ENCODE measurements around the gene GMFB.
"Not testable (repeated sequence)": the region's sequence is repeated elsewhere in the genome, so short reads cannot be mapped to it uniquely, and the experiment has no call there.

The GMFB gene

GRCh38 chr14:54462048-54462447 lies 26.7 kb downstream of the GMFB start:
- no peak for TF ChIP-seq CTCF (IDR thresholded peaks at IDR 0.05; ENCODE audit: low read depth, low read length)
- no peak for DNase-seq (ENCODE audit: extremely low read depth, low read depth)

DNA sequence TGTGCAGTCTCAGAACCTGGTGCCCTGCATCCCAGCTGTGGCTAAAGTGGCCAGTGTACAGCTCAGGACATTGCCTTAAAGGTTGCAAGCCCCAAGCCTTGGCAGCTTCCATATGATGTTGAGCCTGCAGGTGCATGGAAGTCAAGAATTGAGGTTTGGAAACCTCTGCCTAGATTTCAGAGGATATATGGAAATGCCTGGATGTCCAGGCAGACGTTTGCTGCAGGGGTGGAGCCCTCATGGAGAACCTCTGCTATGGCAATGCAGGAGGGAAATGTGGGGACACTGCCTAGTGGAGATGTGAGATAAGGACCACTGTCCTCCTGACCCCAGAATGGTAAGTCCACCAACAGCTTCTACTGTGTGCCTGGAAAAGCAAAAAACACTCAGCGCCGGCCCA lies 29.7 kb downstream of the GMFB start:
- no peak for TF ChIP-seq CTCF (IDR thresholded peaks at IDR 0.05; ENCODE audit: low read depth, low read length)

GRCh38 chr14:54458536-54458935 lies 30.2 kb downstream of the GMFB start:
- not testable (repeated sequence) for DNase-seq (ENCODE audit: extremely low read depth, low read depth)

More for the DNA sequence above, 29.7 kb downstream of the GMFB start:
- DNase-seq (ENCODE audit: extremely low read depth, low read depth) = no peak

GRCh38 chr14:54457609-54457996 lies 31.2 kb downstream of the GMFB start:
- TF ChIP-seq CTCF (IDR thresholded peaks at IDR 0.05; ENCODE audit: low read depth, low read length) = no peak
- DNase-seq (ENCODE audit: extremely low read depth, low read depth) = no peak

- DNase-seq (ENCODE audit: extremely low read depth, low read depth) = not testable (repeated sequence)
Observed at GRCh38 chr14:54456820-54457608, 31.8 kb downstream of the GMFB start.

GRCh38 chr14:54455363-54455762 lies 33.4 kb downstream of the GMFB start:
- no peak for TF ChIP-seq CTCF (IDR thresholded peaks at IDR 0.05; ENCODE audit: low read depth, low read length)
- DNase-seq (ENCODE audit: extremely low read depth, low read depth) = no peak

DNA sequence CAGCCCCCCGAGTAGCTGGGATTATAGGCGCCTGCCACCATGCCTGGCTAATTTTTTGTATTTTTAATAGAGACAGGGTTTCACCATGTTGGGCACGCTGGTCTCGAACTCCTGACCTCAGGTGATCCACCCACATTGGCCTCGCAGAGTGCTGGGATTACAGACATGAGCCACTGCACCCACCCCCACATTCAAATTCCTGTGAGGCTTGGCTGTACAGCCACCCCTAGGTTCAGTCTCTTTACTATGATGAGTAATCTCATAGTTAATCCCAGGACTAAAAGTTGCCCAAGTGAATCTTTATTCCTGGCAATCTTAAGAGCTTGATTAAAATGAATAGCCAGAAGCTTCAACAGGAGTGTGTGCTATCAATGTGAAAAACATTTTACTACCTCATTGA lies 34.8 kb downstream of the GMFB start:
- DNase-seq (ENCODE audit: extremely low read depth, low read depth) = not testable (repeated sequence)

DNA sequence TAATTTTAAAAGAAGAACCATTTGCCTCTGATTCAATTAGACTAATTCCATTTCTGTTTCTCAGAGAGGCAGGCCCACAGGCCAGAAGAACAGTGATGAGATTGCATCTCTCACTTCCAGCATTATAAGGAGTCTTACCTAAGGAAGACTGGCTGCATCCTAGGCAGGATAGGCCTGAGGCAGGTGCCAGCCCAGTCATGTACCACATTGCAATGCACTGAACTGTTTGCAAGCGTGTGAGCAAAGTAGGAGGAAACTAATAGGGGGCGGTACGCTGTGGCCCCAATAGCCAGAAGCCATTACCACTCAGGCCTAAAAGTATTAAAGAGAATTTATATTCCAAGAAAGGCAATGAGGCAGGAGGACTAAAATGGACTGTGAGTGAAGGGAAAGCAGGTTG lies 35.5 kb downstream of the GMFB start:
- no peak for DNase-seq (ENCODE audit: extremely low read depth, low read depth)
- TF ChIP-seq CTCF (IDR thresholded peaks at IDR 0.05; ENCODE audit: low read depth, low read length) = no peak

- no peak for DNase-seq (ENCODE audit: extremely low read depth, low read depth)
- no peak for TF ChIP-seq CTCF (IDR thresholded peaks at IDR 0.05; ENCODE audit: low read depth, low read length)
Observed at GRCh38 chr14:54451961-54452360, 36.8 kb downstream of the GMFB start.

Data from AG09319 (cell line).